Neural cell (in vitro differentiated cells): ENCODE results near the gene TGM4. TPM values are rescaled to one million over a fixed set of nuclear protein-coding genes. Genes with fewer than 3 reads are reported as not detected.

Experiments
- H2AFZ ChIP-seq: fragments of 200-600, 300-800 bp; sonication (generic), shearing (Covaris generic); 2 replicates; pipeline ENCODE4 v1.6.0; 2014; ENCODE audit warnings: low read depth, mild to moderate bottlenecking, antibody characterized with exemption, low read length, moderate library complexity
- H3F3A ChIP-seq: fragments of 200-600 bp; shearing (Covaris generic); 2 replicates; pipeline ENCODE4 v1.6.1; 2016; ENCODE audit warnings: mild to moderate bottlenecking, moderate library complexity, mixed read lengths, antibody characterized with exemption, low read length; ENCODE audit not compliant: insufficient read depth, poor library complexity, severe bottlenecking
- H3K27ac ChIP-seq: fragments of 200-600, 300-800 bp; sonication (generic), shearing (Covaris generic); 2 replicates; pipeline ENCODE4 v1.5.1; 2014; ENCODE audit warnings: mild to moderate bottlenecking, low read length, moderate library complexity
- H3K27me3 ChIP-seq: fragments of 300-800, 200-600 bp; sonication (generic), shearing (Covaris generic); 2 replicates; pipeline ENCODE4 v1.6.0; 2014; ENCODE audit warnings: mild to moderate bottlenecking, low read depth, low read length, moderate library complexity; ENCODE audit not compliant: insufficient read depth
- H3K36me3 ChIP-seq: fragments of 300-800, 200-600 bp; sonication (generic), shearing (Covaris generic); 2 replicates; pipeline ENCODE4 v1.5.1; 2014; ENCODE audit warnings: mild to moderate bottlenecking, antibody characterized with exemption, low read length, moderate library complexity; ENCODE audit not compliant: insufficient read depth
- H3K4me2 ChIP-seq: fragments of 300-800, 200-600 bp; sonication (generic), shearing (Covaris generic); 2 replicates; pipeline ENCODE4 v1.6.0; 2014; ENCODE audit warnings: mild to moderate bottlenecking, low read length
- H3K4me3 ChIP-seq: fragments of 300-800, 200-600 bp; sonication (generic), shearing (Covaris generic); 2 replicates; pipeline ENCODE4 v1.5.1; 2014; ENCODE audit warnings: mild to moderate bottlenecking, low read length, moderate library complexity
- H3K79me2 ChIP-seq: fragments of 200-600 bp; shearing (Covaris generic); replicated peaks from 2 replicates; pipeline ENCODE4 v1.6.0; 2014; ENCODE audit warnings: mild to moderate bottlenecking, low read length, moderate library complexity; ENCODE audit not compliant: insufficient read depth
- H3K9ac ChIP-seq: fragments of 300-800, 200-600 bp; sonication (generic), shearing (Covaris generic); 2 replicates; pipeline ENCODE4 v1.6.1; 2016; ENCODE audit warnings: mild to moderate bottlenecking, low read length, mixed read lengths
- H3K9me2 ChIP-seq: fragments of 200-600 bp; shearing (Covaris generic); 2 replicates; pipeline ENCODE4 v1.6.1; 2016; ENCODE audit warnings: mild to moderate bottlenecking, low read length, mixed read lengths; ENCODE audit not compliant: insufficient read depth
- H3K9me3 ChIP-seq: fragments of 200-600, 300-800 bp; sonication (generic), shearing (Covaris generic); 2 replicates; pipeline ENCODE4 v1.6.1; 2016; ENCODE audit warnings: mild to moderate bottlenecking, mixed run types, low read length, moderate library complexity, mixed read lengths
- H4K20me1 ChIP-seq: fragments of 200-600 bp; shearing (Covaris generic); 2 replicates; pipeline ENCODE4 v1.6.1; 2016; ENCODE audit warnings: mild to moderate bottlenecking, mixed run types; ENCODE audit not compliant: insufficient read depth
- CTCF ChIP-seq: fragments of 450-650 bp; IDR thresholded peaks from 2 replicates; pipeline ENCODE4 v1.5.1; 2014; ENCODE audit warnings: antibody characterized with exemption, mild to moderate bottlenecking, moderate library complexity; ENCODE audit not compliant: poor library complexity, severe bottlenecking
- EP300 ChIP-seq: fragments of 450-650 bp; conservative IDR thresholded peaks from 2 replicates; pipeline ENCODE4 v1.6.1; 2014; ENCODE audit warnings: antibody characterized with exemption, mild to moderate bottlenecking, moderate library complexity; ENCODE audit not compliant: poor library complexity, severe bottlenecking
- EZH2 ChIP-seq: fragments of 200-600, 300-800 bp; shearing (Covaris generic), sonication (generic); IDR thresholded peaks from 2 replicates; pipeline ENCODE4 v1.6.1; 2014; ENCODE audit warnings: antibody characterized with exemption, low read length, borderline replicate concordance, mild to moderate bottlenecking; ENCODE audit not compliant: insufficient read depth, poor library complexity, severe bottlenecking
- MXI1 ChIP-seq: fragments of 450-650 bp; conservative IDR thresholded peaks from 2 replicates; pipeline ENCODE4 v1.6.1; 2014; ENCODE audit warnings: antibody characterized with exemption, mild to moderate bottlenecking; ENCODE audit not compliant: poor library complexity, severe bottlenecking
- POLR2AphosphoS5 ChIP-seq: IDR thresholded peaks from 2 replicates; pipeline ENCODE4 v1.6.1; 2012
- RAD21 ChIP-seq: fragments of 450-650 bp; conservative IDR thresholded peaks from 2 replicates; pipeline ENCODE4 v1.6.1; 2014; ENCODE audit warnings: antibody characterized with exemption, mild to moderate bottlenecking, moderate library complexity
- REST ChIP-seq: IDR thresholded peaks from 2 replicates; pipeline ENCODE4 v1.6.1; 2012; ENCODE audit warnings: borderline replicate concordance
- SMC3 ChIP-seq: fragments of 450-650 bp; conservative IDR thresholded peaks from 2 replicates; pipeline ENCODE4 v1.6.1; 2014; ENCODE audit warnings: antibody characterized with exemption, mild to moderate bottlenecking, moderate library complexity; ENCODE audit not compliant: poor library complexity
- TAF1 ChIP-seq: IDR thresholded peaks from 2 replicates; pipeline ENCODE4 v1.6.1; 2012; ENCODE audit warnings: low read depth
- polyA plus RNA-seq: library from polyadenylated mRNA; depleted of rRNA; stranded (reverse); fragments of >200 nt; gene quantifications from 2 replicates; pipeline ENCODE4 v1.2.3, GENCODE V29; 2014

TGM4 gene
- polyA plus RNA-seq, 1 donor from 2014 or later, result not detected

- Histone ChIP-seq H3K27me3 (no peaks in the 10 kb centered on the region), H2AFZ (no peak overlapping the region), H3K36me3 (no peaks in the 10 kb centered on the region), H3K79me2 (peaks cover 19% of the 10 kb centered on the region), H3F3A (no peaks in the 10 kb centered on the region), H3K9ac (no peak overlapping the region), H3K4me2 (no peak overlapping the region), H3K9me2 (no peaks in the 10 kb centered on the region), H3K27ac (no peak overlapping the region), H3K9me3 (no peaks in the 10 kb centered on the region), H3K4me3 (no peak overlapping the region), H4K20me1 (no peaks in the 10 kb centered on the region)
- TF ChIP-seq MXI1, result no peak
Measured at GRCh38 chr3:44962621-44963393, 88.4 kb downstream of the TGM4 start.

- Histone ChIP-seq H3K79me2 (peaks cover 19% of the 10 kb centered on the region), H4K20me1 (no peaks in the 10 kb centered on the region), H3K27ac (no peak overlapping the region)
Measured at GRCh38 chr3:44963571-44964325, 89.3 kb downstream of the TGM4 start.

More at GRCh38 chr3:44963571-44964325, 89.3 kb downstream of the TGM4 start:
- Histone ChIP-seq H3K36me3 (no peaks in the 10 kb centered on the region), H3K27me3 (no peaks in the 10 kb centered on the region), H3K4me2 (no peak overlapping the region), H3F3A (no peaks in the 10 kb centered on the region), H3K9me2 (no peaks in the 10 kb centered on the region), H2AFZ (no peak overlapping the region), H3K9me3 (no peaks in the 10 kb centered on the region), H3K9ac (no peak overlapping the region), H3K4me3 (no peak overlapping the region)
- TF ChIP-seq TAF1, result no peak
- TF ChIP-seq CTCF, result no peak
- TF ChIP-seq EZH2, result no peak
- no peak for TF ChIP-seq POLR2AphosphoS5
- TF ChIP-seq EP300, result no peak
- TF ChIP-seq SMC3, result no peak
- no peak for TF ChIP-seq MXI1
- no peak for TF ChIP-seq RAD21
- no peak for TF ChIP-seq REST

Other genes starting within 250 kb of the TGM4 start
- 51.9 and 64.1 TPM in 2 replicates for gene ZNF197, start 249.6 kb upstream of the TGM4 start, polyA plus RNA-seq
- gene ZNF35, start 225.9 kb upstream of the TGM4 start, polyA plus RNA-seq, result 10.3 and 14.9 TPM in 2 replicates
- gene ZNF502, start 161.9 kb upstream of the TGM4 start, polyA plus RNA-seq, result 14.3 and 16.0 TPM in 2 replicates
- gene ZNF501, start 145.0 kb upstream of the TGM4 start, polyA plus RNA-seq, result 5.6 and 7.3 TPM in 2 replicates
- 17.6 and 18.4 TPM in 2 replicates for gene KIAA1143, start 113.0 kb upstream of the TGM4 start, polyA plus RNA-seq
- gene KIF15, start 112.8 kb upstream of the TGM4 start, polyA plus RNA-seq, result 1.2 and 5.8 TPM in 2 replicates
- gene TMEM42, start 12.7 kb upstream of the TGM4 start, polyA plus RNA-seq, result 15.1 and 18.2 TPM in 2 replicates
- 35.8 and 45.3 TPM in 2 replicates for gene ZDHHC3, start 101.6 kb downstream of the TGM4 start, polyA plus RNA-seq
- gene EXOSC7, start 101.6 kb downstream of the TGM4 start, polyA plus RNA-seq, result 80.3 and 87.5 TPM in 2 replicates
- gene CLEC3B, start 151.7 kb downstream of the TGM4 start, polyA plus RNA-seq, result 2.6 and 4.9 TPM in 2 replicates